ENCODE data around the gene RLF. TPM values are rescaled to one million over a fixed set of nuclear protein-coding genes. Genes with fewer than 3 reads are reported as not detected.

RLF gene
- total and polyA plus RNA-seq, 2 of the 8 experiments (the other 6 are each of a cell fraction or from before 2014, with no cell fraction given), result 4.2 to 18.0 TPM

GRCh38 chr1:40120128-40120527, 41.1 kb upstream of the RLF start:
- no peak overlapping the region for H4K91ac ChIP-seq (replicated peaks; ENCODE audit: insufficient read length, low read length)
- DNase-seq (ENCODE audit: low read depth in 1 of 2, low spot score in 2 of 2), result no peak
- H4K5ac ChIP-seq (ENCODE audit: insufficient read length, low read depth, low read length), result no peak overlapping the region
- H3K56ac ChIP-seq (replicated peaks; ENCODE audit: insufficient read length, low read depth, low read length), result no peak overlapping the region
- no peak overlapping the region for H3K9ac ChIP-seq (replicated peaks in 1 of 4; ENCODE audit: extremely low read depth in 1 of 4, low read depth in 3 of 4, low read length in 3 of 4)
- FAIRE-seq, result no peak
- no peak overlapping the region for H2BK15ac ChIP-seq (ENCODE audit: low read length)
- no peak overlapping the region for H3K18ac ChIP-seq (ENCODE audit: extremely low read depth, low read length)
- H3K4me1 ChIP-seq (replicated peaks in 1 of 4; ENCODE audit: control insufficient read depth in 3 of 4, insufficient read depth in 4 of 4, low read length in 3 of 4), result no peaks in the 10 kb centered on the region
- no peak overlapping the region for H4K8ac ChIP-seq (ENCODE audit: extremely low read depth, insufficient read depth, low read length)
- no peak overlapping the region for H2AK5ac ChIP-seq (ENCODE audit: low read depth, low read length)
- ChIA-PET CTCF (ENCODE audit: partially characterized antibody) (interaction anchor here (1.2 to 2.7 kb wide), 2 partner anchors 24 to 32 kb away, joined by 4 to 10 read pairs; no protein-coding TSS in a partner anchor), POLR2A (ENCODE audit: partially characterized antibody) (no interaction called here)
- H3K23me2 ChIP-seq (ENCODE audit: low read depth, low read length), result no peaks in the 10 kb centered on the region
- no peak overlapping the region for H2BK12ac ChIP-seq (ENCODE audit: low read depth, low read length)
- no peak overlapping the region for H2BK120ac ChIP-seq (replicated peaks; ENCODE audit: low read depth, low read length)
- WGBS, 2 experiments (ENCODE audit: extremely low coverage in 1 of 2, insufficient coverage in 1 of 2, insufficient read length in 1 of 2, insufficient replicate concordance in 2 of 2, low coverage in 1 of 2, low lambda C conversion rate in 2 of 2, missing lambda C conversion rate in 1 of 2), result 81% methylated on average over 5 of the region's 7 CpGs; no CpG with 5 or more reads in 1 of the 2 experiments
- H3K4me3 ChIP-seq (ENCODE audit: extremely low read depth in 1 of 4, insufficient read depth in 2 of 4, low read depth in 3 of 4, low read length in 4 of 4), result no peak overlapping the region
- no peaks in the 10 kb centered on the region for H3K9me3 ChIP-seq (ENCODE audit: insufficient read depth in 2 of 2, low read depth in 1 of 2, low read length in 1 of 2)
- no peak overlapping the region for H3K14ac ChIP-seq (ENCODE audit: insufficient read length)
- no peak overlapping the region for H3K27ac ChIP-seq (ENCODE audit: low read depth, low read length)
- H2BK20ac ChIP-seq (ENCODE audit: low read length), result no peak overlapping the region
- H3K36me3 ChIP-seq (ENCODE audit: control insufficient read depth in 2 of 4, insufficient read depth in 4 of 4, low read length in 3 of 4), result no peaks in the 10 kb centered on the region
- no peak overlapping the region for H3K4me2 ChIP-seq (ENCODE audit: insufficient read depth in 1 of 2, low read depth in 2 of 2, low read length in 2 of 2)
- no peaks in the 10 kb centered on the region for H3K27me3 ChIP-seq (replicated peaks in 1 of 4; ENCODE audit: control insufficient read depth in 3 of 4, extremely low read depth in 1 of 4, insufficient read depth in 3 of 4, low read length in 3 of 4)
- H2BK5ac ChIP-seq (ENCODE audit: low read depth, low read length), result no peak overlapping the region
- no peaks in the 10 kb centered on the region for H4K20me1 ChIP-seq (replicated peaks in 1 of 2; ENCODE audit: control insufficient read depth in 1 of 2, insufficient read depth in 2 of 2, low read length in 2 of 2)
- H3K23ac ChIP-seq (ENCODE audit: insufficient read length), result no peak overlapping the region
- H3K4ac ChIP-seq (replicated peaks; ENCODE audit: insufficient read length, low read depth, low read length), result no peak overlapping the region
- H3K79me1 ChIP-seq (ENCODE audit: low read depth, low read length), result no peaks in the 10 kb centered on the region
- H3K79me2 ChIP-seq (ENCODE audit: control insufficient read depth in 1 of 2, insufficient read depth in 2 of 2, low read length in 2 of 2), result no peaks in the 10 kb centered on the region; a peak in 1 of 4 replicates
- no peak overlapping the region for H2AFZ ChIP-seq (ENCODE audit: low read length)
- TF ChIP-seq ZNF274 (IDR thresholded peaks at IDR 0.05; ENCODE audit: borderline replicate concordance, extremely low read depth, low read length), result no peak
- no peak for TF ChIP-seq FOSL1 (IDR thresholded peaks at IDR 0.05; ENCODE audit: insufficient read depth, low read depth, low read length)
- no peak for TF ChIP-seq YY1 (IDR thresholded peaks at IDR 0.05; ENCODE audit: low read depth, low read length)
- TF ChIP-seq, protein P1, sequence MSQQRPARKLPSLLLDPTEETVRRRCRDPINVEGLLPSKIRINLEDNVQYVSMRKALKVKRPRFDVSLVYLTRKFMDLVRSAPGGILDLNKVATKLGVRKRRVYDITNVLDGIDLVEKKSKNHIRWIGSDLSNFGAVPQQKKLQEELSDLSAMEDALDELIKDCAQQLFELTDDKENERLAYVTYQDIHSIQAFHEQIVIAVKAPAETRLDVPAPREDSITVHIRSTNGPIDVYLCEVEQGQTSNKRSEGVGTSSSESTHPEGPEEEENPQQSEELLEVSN (IDR thresholded peaks at IDR 0.05), result no peak
- no peak for TF ChIP-seq SP1 (IDR thresholded peaks at IDR 0.05; ENCODE audit: low read depth, low read length)
- TF ChIP-seq SAP30 (IDR thresholded peaks at IDR 0.05; ENCODE audit: insufficient read depth, insufficient replicate concordance, low read length), result no peak
- no peak for TF ChIP-seq TBP (IDR thresholded peaks at IDR 0.05; ENCODE audit: low read depth, low read length)
- no peak for TF ChIP-seq BRCA1 (IDR thresholded peaks at IDR 0.05; ENCODE audit: low read depth, low read length)
- TF ChIP-seq RXRA (IDR thresholded peaks at IDR 0.05; ENCODE audit: insufficient read depth, low read depth, low read length), result no peak
- no peak for TF ChIP-seq MAFK (IDR thresholded peaks at IDR 0.05; ENCODE audit: low read depth, low read length)
- no peak for TF ChIP-seq GTF2F1 (IDR thresholded peaks at IDR 0.05; ENCODE audit: borderline replicate concordance, low read depth, low read length)
- no peak for TF ChIP-seq SIX5 (IDR thresholded peaks at IDR 0.05; ENCODE audit: low read depth, low read length)
- no peak for TF ChIP-seq CBX8 (IDR thresholded peaks at IDR 0.05; ENCODE audit: borderline replicate concordance, low read depth, low read length)
- TF ChIP-seq JUN (IDR thresholded peaks at IDR 0.05; ENCODE audit: low read depth, low read length), result no peak
- TF ChIP-seq SIN3A (conservative IDR thresholded peaks at IDR 0.05 in 1 of 2, IDR thresholded peaks at IDR 0.05 in 1 of 2; ENCODE audit: low read depth in 1 of 2, low read length in 2 of 2), result no peak
